HG03108 (cell line): ENCODE measurements around the gene RFX1.

ENCODE experiments used
- ATAC-seq: cut with Tn5 transposase; IDR thresholded peaks from one replicate; pipeline ENCODE4 v1.9.1; 2021; ENCODE audit warnings: moderate library complexity; ENCODE audit not compliant: unreplicated experiment

The RFX1 gene

DNA sequence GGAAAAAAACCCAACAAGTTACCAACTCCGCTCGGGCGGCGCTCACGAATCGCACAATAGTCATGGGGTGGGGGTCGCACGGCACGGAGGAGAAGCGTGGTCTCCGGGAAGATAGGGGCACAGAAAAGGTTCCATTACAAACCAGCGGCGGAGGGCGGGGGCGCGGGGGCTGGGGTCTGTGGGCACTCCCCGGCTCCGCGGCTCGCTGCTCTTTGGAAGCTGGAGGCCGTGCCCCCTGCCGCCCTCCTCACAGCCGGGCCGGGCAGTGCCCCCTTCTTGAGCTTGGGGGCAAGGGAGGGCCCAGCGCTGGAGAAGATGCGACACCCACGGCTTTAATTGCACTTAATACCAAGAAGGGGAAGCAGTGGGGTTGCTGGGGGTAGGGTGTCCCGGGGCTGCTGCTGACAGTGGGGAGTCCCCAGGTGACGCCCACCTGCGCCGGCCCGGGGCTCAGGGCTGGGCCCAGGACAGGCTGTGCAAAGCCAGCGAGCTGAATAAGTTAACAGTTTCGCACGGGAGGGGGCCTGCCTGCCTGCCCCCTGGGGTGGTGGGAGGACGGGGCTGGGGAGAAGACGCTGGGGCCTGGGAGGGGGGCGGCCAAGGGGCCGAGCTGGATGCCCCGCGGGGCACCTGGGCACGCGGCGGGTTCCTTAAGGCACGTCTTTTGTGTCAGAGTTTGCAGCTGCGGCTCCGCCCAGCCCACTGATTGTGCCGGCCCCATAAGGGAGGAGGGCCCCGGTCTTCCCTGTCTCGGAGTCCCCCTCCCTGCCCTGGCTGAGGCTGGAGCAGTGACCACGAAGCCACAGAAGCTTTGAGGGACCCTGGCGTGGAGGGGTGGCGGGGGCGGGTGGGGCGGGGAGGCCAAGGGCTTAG lies 44.1 kb downstream of the RFX1 start:
- no peak for ATAC-seq

DNA sequence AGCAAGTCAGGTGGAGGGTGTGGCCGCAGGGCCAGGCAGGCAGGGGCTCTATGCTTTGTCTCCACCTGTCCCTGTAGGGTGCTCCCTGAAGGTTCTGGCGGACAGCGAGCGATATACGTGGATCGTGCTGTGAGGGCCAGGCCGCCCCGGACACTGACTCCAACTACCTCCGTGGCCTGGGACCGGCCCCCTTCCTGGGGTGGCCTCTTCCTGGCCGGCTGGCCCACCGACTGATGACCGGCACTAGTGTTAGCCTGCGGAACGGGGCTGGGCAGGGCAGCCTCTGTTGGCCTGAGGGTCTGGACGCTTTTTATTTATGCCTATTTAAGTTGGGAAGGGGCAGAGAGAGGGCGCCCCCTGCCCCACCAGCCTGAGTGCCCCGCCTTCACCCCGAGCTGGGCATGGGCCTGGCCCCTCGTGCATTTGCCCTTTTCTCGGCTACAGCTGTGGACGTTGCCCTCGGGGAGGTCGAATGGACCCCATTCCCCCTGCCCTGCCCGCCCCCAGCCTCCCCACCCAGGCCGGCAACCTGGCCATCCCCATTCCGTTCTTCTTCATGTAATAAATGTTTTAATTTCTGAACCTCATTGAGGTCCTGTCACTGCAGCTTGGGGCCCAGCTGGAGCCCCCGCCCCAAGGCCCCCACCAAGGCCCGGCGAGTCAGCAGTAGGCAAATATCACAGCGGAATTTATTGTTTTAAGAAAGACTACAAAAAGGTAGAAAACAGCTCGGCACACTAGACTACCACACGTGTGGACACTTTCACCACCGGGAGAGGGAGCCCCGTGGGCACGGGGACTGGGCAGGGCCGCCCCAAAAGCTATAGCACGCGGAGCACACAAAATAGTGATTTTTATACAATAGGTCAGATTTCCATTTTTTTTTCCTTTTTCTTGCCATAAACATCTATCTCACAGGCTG lies 45.0 kb downstream of the RFX1 start:
- ATAC-seq, result no peak

DNA sequence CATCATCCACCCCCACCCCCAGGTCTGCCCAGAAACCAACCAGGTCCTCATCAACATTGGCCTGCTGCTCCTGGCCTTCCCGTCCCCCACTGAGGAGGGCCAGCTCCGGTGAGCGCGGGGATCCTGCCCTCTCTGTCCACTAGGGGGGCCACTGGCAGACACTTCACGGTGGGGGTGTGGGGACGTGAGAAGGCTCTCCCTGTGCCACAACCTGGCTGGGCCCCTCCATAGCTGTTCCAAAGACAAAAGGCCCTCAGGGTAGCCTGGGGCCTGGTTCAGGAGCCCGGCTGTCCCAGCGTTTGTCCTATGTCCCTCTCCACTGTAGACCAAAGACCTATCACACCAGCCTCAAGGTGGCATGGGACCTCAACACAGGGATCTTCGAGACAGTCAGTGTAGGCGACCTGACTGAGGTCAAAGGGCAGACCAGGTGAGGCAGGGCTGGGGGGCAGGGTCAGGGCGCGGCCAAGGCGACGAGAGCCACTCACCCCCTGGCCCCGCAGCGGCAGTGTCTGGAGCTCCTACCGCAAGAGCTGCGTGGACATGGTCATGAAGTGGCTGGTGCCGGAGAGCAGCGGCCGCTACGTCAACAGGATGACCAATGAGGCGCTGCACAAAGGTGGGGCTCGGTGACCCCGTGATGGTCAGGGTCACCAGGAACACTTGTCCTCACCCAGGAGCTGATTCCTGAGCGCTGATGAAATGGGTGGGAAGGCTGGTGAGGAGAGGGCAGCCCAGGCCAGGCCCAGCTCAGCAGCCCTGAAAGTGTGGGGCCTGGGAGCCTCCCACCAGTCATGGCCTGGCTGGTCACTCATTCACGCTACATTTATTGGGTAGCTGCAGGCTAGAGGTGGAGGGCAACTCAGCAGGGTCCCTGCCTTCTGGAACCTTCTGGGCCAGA lies 45.9 kb downstream of the RFX1 start:
- no peak for ATAC-seq

DNA sequence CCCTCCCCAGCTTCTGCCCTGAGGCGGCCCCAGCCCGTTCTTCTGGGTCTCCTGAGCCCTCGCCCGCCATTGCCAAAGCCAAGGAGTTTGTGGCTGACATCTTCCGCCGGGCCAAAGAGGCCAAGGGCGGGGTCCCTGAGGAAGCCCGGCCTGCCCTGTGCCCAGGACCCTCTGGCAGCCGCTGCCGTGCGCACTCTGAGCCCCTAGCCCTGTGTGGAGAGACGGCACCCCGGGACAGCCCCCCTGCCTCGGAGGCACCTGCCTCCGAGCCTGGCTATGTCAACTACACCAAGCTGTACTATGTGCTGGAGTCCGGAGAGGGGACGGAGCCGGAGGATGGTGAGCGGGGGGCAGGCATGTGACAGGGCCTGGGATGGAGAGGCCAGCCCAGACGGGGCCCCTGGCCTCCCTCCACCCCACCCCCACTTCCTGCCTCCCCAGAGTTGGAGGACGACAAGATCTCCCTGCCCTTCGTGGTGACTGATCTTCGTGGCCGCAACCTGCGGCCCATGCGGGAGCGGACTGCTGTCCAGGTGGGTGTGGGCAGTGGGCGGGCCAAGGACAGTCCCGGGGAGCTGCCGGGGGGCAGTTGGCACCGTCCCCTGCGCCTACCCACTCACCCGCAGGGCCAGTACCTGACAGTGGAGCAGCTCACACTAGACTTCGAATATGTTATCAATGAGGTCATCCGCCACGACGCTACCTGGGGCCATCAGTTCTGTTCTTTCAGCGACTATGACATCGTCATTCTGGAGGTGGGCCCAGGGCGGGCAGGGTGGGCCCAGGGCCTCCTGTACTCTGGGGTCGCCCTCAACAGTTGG lies 46.8 kb downstream of the RFX1 start:
- no peak for ATAC-seq

DNA sequence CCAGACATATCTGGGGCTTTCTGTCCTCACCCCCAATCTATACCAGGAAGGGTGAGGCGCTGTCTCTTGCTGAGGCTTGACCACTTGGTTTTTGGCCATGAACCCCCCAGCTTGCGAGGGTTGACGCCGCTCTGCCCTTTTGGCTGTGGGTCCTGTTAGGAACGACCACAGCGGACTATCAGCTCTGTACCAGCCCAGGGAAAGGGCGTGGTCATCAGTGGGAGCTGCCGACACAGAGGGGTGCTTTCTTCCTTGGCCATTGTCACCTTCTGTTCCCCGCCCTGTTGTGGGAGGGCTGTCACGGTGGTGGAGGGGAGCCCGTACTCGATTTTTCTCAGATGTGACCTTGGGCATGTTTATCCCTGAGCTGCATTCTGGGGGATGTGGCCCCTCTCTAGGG lies 48.1 kb downstream of the RFX1 start:
- no peak for ATAC-seq

DNA sequence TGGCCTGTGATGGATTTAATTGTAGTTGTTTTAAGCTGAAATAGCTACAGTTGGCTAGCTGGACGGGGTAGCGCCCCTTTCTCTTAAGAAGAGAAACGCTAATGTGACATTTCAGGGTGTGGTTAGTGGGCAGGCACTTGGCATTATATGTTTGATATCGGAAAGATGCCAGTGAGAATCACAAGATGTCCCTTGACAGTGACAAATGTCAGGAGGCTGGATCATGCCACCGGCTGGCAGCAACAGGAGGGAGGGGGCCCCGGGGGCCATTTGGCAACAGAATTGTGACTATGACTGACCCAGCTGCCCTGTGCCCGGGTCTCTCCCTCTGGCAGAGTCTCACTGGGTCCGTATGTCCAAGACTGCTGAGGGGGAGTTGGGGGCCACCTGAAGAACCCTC lies 49.1 kb downstream of the RFX1 start:
- ATAC-seq, result no peak

DNA sequence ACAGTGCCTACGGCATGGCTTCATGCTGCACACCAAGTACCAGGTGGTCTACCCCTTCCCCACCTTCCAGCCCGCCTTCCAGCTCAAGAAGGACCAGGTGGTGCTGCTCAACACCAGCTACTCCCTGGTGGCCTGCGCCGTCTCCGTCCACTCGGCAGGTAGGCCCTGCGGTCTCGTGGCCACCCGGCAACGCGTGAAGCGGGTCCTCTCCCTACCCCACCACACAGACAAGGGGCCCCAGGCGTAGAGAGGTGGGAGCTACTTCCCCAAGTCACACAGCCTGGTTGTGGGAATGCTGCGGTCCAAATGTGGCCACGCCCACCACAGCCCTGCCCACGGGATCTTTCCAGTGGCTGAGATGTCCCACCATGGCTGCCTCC lies 49.8 kb downstream of the RFX1 start:
- no peak for ATAC-seq

DNA sequence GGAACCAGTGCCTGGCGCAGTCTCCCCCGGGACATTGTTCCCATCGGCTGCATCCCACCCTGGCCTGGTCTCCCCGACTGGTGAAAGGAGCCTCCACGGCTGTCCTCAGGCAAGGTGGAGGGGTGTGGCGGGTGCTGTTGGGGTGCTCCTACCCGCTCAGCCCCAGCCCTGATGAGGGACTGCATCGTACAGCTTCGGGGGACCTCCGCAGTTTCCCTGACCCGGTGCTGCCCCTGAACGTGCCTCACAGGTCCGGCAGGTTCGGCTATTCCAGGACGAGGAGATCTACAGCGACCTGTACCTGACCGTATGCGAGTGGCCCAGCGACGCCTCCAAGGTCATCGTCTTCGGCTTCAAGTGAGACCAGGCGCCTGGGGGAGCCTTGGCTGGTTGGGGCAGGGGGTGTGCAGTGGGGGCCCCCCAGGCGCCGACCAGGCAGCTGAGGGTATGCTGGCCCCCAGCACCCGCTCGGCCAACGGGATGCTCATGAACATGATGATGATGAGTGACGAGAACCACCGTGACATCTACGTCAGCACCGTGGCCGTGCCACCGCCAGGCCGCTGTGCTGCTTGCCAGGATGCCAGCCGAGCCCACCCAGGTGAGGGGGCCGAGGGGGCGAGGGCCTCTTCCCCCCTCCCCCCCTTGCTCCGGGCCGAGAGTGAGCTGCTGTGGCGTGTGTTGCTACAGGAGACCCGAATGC lies 50.3 kb downstream of the RFX1 start:
- ATAC-seq, result no peak

DNA sequence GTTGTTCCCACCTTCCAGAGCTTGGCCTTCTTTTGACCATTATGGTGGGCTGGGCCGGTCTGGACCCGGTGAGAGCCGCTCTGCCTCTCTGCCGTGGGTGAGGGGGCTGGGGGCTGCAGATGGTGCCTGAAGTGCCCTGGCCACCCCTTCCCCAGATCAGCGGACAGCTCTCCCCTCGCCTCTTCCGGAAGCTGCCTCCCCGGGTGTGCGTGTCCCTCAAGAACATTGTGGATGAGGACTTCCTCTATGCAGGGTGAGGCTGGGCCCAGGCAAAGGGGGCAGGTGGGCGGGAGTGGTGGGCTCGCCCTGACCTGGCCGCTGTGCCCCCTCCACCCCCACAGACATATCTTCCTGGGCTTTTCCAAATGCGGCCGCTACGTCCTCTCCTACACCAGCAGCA lies 51.9 kb downstream of the RFX1 start:
- no peak for ATAC-seq

DNA sequence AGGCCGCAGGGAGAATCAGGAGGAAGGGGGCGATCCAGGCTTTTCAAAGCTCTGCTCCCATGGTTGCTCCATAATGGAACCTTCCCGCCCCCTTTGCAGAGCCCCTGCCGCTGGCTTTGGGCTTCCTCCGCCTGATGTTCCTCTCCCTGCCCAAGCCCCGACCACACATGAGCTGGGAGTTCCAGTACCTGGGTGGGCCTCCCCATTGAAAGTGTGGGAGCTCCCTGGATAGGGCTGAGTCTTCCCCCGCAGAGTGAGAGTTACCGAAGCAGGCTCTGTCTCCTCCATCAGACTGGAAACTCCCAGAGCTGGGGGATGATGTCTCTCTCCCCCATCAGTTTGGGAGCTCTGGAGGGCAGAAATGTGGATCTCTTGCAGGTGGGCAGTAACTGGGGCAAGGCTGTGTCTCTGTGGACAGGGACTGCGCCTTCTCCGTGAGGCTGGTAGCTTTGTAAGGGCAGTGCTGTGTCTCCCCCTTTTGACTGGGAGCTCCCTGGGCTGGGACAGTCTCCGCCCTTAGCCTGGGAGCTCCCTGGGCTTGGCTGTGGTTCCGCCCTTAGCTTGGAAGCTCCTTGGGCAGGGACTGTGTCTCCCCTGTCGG lies 53.1 kb downstream of the RFX1 start:
- ATAC-seq, result no peak

DNA sequence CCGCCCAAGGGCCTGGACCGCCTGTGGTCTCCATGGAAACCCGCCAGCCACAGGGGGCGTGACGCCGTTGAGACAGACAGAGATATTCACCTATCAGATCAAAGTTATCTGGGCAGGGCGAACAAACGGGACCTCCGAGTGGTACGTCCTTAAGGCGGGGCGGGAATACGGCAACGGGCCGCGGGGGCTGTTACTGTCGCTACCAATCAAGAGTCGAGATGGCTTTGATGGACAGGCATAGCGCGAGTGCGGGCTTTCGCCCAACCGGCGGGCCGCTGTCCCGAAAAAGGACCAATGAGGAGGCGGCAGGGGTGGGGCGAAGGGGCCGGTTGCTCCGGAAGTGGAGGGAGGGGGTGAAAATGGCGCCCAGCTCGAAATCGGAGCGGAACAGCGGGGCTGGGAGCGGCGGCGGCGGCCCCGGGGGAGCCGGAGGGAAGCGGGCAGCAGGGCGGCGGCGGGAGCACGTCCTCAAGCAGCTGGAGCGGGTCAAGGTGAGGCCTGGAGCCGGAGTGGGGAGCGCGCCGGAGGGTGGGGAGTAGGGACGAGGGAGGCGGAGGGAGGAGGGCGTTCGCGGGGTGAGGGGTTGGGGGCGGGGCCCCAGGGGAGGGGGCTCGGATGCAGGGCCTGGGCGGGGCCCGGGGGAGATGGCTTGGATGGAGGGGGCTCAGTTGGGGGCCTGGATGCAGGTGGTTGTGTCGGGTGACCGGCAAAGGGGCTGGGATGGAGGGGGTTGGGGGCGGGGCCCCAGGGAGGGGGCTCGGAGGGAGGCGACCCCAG lies 53.8 kb downstream of the RFX1 start, which contains the start of gene DCAF15:
Gene DCAF15, plus strand, starts transcription at position 356 of the 777 bp plus-strand sequence. Its CDS starts 4 bp downstream, at position 360.
- ATAC-seq, result peak; percentile 98

DNA sequence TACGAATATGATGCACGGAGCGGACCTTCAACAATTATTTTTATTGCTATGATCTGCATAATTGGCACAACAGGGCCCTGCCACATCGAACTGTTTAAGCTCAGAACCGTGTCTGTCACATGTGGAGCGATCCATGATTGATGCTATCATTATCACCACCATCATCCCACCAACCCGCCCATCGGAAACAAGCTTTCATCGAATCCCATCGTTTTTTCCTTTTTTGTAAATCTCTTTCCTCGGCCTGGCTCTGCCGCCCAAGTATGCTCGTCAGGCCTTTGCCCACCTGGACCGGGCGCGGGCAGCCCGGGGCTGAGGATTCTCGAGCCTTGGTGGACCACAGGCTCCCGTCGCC lies 54.3 kb downstream of the RFX1 start:
- ATAC-seq, result peak; percentile 1

DNA sequence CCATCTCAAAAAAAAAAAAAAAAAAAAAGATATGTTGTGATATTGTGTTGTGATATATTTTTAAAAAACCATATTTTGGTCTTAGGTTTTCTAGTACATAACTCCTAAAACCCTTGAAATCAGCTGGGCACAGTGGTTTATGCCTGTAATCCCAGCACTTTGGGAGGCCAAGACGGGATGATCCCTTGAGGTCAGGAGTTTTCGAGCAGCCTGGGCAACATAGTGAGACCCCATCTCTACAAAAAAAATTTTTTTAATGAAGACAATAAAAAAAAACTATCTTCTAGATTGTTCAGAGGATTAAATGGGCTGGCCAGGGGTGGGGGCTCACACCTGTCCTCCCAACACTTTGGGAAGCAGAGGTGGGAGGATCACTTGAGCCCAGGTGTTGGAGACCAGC lies 55.1 kb downstream of the RFX1 start:
- no peak for ATAC-seq

DNA sequence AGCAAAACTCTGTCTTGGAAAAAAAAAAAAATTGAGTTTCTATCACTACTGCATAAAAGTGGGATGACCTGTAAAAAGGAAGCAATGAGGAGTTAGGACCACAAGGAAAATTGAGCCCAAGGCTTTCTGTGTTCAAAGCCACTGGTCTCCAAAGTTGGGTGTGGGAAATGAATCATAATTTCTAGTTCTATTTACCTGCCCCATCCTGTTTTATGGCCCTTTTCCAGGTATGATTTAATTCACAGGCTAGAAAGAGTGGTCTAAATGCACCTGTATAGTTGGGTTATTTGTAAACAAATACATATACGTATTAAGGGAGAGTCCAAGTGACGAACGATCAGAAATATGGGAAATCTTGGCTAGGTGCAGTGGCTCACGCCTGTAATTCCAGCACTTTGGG lies 59.7 kb downstream of the RFX1 start:
- ATAC-seq, result no peak

DNA sequence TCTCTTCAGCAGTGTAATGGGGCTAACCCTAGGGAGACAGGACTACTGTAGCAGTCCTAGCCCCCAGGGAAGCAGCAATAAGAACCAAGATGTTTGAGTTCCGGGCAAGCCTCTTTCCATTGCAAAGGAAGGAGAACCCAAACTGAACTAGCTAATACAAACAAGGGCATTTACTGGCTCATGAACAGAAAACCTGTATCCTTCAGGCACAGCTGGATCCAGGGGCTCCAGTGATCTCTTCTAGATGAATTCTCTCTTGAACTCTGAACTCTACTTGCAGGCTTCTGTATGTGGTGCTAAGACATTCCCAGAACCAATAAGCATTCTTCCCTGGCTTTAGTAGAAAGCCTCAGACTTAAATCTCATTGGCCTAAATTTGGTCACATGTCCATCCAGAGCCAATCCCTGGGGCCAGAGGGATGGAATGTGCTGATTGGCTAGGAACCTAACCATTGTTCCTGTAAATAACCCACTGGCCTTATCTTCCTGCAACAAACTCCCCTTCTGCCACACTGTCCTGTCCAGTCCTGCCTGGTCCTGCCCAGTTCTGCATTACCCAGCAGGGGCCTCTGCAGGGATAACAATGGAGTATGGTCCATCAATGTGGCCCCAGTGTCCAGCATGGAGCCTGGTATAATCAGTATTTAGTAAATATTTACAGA lies 64.0 kb downstream of the RFX1 start:
- ATAC-seq, result no peak

DNA sequence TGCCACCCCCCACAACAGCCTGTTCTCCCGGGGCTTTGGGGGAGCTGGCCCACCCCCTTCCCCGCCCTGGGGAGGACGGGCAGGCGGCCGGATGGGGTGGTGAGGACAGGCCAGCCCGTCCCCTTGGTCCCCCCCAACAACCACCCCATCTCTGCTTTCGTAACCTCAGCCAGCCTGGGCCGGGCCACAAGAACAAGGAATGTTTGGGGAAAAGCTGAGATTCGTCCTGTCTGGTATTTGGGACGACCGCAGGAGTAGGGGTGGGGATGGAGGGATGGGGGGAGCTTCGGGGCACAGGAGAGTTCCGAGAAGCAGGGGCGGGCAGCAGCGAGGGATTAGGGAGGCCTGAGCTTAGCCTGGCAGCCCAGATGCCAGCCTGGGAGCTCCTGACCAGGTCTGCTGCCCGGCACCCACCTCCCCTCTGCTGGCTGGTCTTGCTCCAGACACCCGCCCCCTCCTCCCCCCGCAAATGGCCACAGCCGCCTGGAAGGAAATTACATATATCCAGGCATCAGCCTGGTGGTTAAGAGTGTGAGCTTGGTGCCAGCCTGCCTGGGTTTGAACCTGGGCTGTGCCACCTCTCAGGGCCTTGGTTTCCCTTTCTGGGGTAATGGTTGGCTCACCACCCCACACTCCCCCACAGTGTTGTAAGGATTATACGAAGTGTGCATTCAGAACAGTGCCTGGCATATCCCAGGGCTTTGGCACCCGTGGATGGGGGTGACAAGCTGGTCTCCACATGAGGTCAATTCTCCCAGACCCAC lies 67.6 kb downstream of the RFX1 start, which contains the start of gene PODNL1:
Gene PODNL1, minus strand, starts transcription at position 117 of the 764 bp plus-strand sequence. CDS start 236 bp downstream, outside the sequence.
- no peak for ATAC-seq
